ENCODE results near the gene TRPC4AP. TPM values are rescaled to one million over a fixed set of nuclear protein-coding genes. Genes with fewer than 3 reads are reported as not detected.

The TRPC4AP gene
- total RNA-seq, 4 donors from 2014 or later = 35.2 to 50.4 (median 47.2) TPM

GRCh38 chr20:35048739-35049138 lies 43.9 kb downstream of the TRPC4AP start:
- H3K4me3 ChIP-seq = no peak overlapping the region
- H3K27me3 ChIP-seq = no peaks in the 10 kb centered on the region
- intact Hi-C loops (cut with DNase I) = no loop called here
- no peak for DNase-seq
- no peaks in the 10 kb centered on the region for H3K9me3 ChIP-seq
- WGBS, 2 donors = 78 to 100% methylated on average over 1 of the region's 1 CpG
- TF ChIP-seq CTCF (IDR thresholded peaks at IDR 0.05) (no peak), POLR2A (IDR thresholded peaks at IDR 0.05) (no peak)
- H3K36me3 ChIP-seq = peaks cover 0 to 95% (median 18%) of the 10 kb centered on the region in 3 donors
- H3K27ac ChIP-seq = no peak overlapping the region
- no peaks in the 10 kb centered on the region for H3K4me1 ChIP-seq

- Histone ChIP-seq H3K9me3 (no peaks in the 10 kb centered on the region), H3K27ac (no peak overlapping the region), H3K4me1 (no peaks in the 10 kb centered on the region), H3K27me3 (no peaks in the 10 kb centered on the region), H3K36me3 (peaks cover 0 to 100% (median 0%) of the 10 kb centered on the region in 3 donors), H3K4me3 (no peak overlapping the region)
- TF ChIP-seq CTCF (IDR thresholded peaks at IDR 0.05) = no peak
- TF ChIP-seq POLR2A (IDR thresholded peaks at IDR 0.05) = no peak
- intact Hi-C loops (cut with DNase I) = no loop called here
- DNase-seq = no peak
Measured at GRCh38 chr20:35042268-35042667, 50.3 kb downstream of the TRPC4AP start.

- no peak overlapping the region for H3K27ac ChIP-seq
Measured at GRCh38 chr20:35040646-35041045, 52.0 kb downstream of the TRPC4AP start.

GRCh38 chr20:35039846-35040489 lies 52.6 kb downstream of the TRPC4AP start:
- 81 to 84% methylated on average over 7 to 8 of the region's 9 CpGs for WGBS, 2 donors
- Histone ChIP-seq H3K4me1 (no peaks in the 10 kb centered on the region), H3K27ac (no peak overlapping the region), H3K36me3 (peaks cover 0 to 100% (median 3%) of the 10 kb centered on the region in 3 donors), H3K27me3 (no peaks in the 10 kb centered on the region), H3K9me3 (no peaks in the 10 kb centered on the region), H3K4me3 (no peak overlapping the region)
- TF ChIP-seq CTCF (IDR thresholded peaks at IDR 0.05) (no peak), POLR2A (IDR thresholded peaks at IDR 0.05) (no peak)
- intact Hi-C loops (cut with DNase I) = no loop called here
- DNase-seq = no peak

More at GRCh38 chr20:35040646-35041045, 52.0 kb downstream of the TRPC4AP start:
- no peaks in the 10 kb centered on the region for H3K27me3 ChIP-seq
- no peaks in the 10 kb centered on the region for H3K9me3 ChIP-seq
- no peak overlapping the region for H3K4me3 ChIP-seq
- intact Hi-C loops (cut with DNase I) = no loop called here
- no peak for DNase-seq
- TF ChIP-seq CTCF (IDR thresholded peaks at IDR 0.05) = no peak
- TF ChIP-seq POLR2A (IDR thresholded peaks at IDR 0.05) = no peak
- no peaks in the 10 kb centered on the region for H3K4me1 ChIP-seq
- peaks cover 0 to 100% (median 0%) of the 10 kb centered on the region in 3 donors for H3K36me3 ChIP-seq
- WGBS, 2 donors = 91 to 92% methylated on average over 4 to 6 of the region's 6 CpGs

- intact Hi-C loops (cut with DNase I) = no loop called here
- Histone ChIP-seq H3K27ac (no peak overlapping the region), H3K4me1 (no peaks in the 10 kb centered on the region), H3K4me3 (no peak overlapping the region), H3K9me3 (no peaks in the 10 kb centered on the region), H3K36me3 (peaks cover 6 to 100% (median 11%) of the 10 kb centered on the region in 3 donors), H3K27me3 (no peaks in the 10 kb centered on the region)
- WGBS, 2 donors = 71 to 80% methylated on average over 1 of the region's 1 CpG
- no peak for DNase-seq
- TF ChIP-seq CTCF (IDR thresholded peaks at IDR 0.05) = no peak
Measured at GRCh38 chr20:35039146-35039545, 53.5 kb downstream of the TRPC4AP start.

All from esophagus squamous epithelium (tissue), 5 donors.